HG02840 (cell line): ENCODE measurements around the gene YY1AP1.
"Not testable (repeated sequence)": the region's sequence is repeated elsewhere in the genome, so short reads cannot be mapped to it uniquely, and the experiment has no call there.

Experiments used
- ATAC-seq: cut with Tn5 transposase; IDR thresholded peaks from one replicate; pipeline ENCODE4 v1.9.1; 2021; ENCODE audit warnings: mild to moderate bottlenecking, moderate library complexity, moderate number of reproducible peaks; ENCODE audit not compliant: unreplicated experiment, low FRiP score

Gene YY1AP1

DNA sequence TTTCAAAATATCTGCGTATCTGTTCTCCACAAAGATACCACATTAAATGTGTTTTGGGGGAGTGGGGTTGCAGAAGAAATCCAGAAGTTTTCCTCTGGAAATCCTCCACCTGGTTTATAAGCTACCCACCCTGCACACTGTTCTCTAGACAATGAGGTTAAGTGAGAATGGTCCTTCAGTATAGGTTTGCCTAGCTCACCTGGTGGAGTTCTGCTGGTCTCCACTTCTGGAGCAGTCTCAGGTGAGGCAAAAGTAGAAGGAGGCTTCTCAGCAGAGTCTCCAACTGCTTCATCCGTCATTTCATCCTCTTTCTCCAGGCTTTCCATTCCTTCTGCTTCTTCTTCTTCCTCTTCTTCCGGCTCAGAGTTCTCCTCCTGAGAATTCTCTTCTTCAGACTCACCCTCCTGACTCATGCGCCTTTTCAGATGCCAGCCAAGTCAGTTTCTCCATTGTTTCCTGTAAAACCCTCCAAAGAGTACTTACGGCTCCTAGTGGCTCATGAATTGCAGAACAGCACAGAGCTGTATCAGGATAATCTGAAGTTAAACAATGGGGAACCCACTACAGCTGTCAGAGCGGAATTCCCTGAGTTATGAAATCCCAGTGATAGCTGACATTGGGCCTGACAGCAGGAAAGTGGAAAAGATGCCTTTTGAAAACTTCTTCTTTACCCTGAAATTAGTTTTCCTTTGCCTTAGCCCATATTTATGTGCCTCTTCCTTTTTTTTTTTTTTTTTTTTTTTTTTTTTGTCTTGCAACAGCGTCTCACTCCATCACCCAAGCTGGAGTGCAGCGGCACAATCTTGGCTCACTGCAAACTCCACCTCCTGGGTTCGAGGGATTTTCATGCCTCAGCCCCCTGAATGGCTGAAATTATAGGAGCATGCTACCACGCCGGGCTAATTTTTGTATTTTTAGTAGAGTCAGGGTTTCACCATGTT lies 40.1 kb downstream of the YY1AP1 start:
- ATAC-seq = no peak

DNA sequence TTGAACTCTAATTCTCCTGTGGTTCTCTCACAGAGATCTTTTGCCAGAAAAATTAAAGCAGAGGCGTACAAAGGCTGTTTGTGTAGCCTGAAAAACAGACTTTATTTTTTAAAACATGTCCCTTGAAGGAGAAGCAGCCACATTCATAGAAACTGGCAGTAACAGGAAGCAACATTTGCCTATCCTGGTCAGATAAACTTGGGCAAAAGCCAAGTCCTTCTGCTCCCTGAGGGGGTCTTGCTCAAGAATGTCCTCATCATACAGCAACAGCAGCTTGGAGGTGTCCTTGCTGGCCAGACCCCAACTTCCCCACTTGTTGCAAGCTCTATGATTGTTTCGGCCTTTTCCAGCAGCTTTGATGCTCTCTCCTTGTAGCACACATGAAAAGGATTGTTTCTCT lies 42.3 kb downstream of the YY1AP1 start:
- ATAC-seq = no peak

DNA sequence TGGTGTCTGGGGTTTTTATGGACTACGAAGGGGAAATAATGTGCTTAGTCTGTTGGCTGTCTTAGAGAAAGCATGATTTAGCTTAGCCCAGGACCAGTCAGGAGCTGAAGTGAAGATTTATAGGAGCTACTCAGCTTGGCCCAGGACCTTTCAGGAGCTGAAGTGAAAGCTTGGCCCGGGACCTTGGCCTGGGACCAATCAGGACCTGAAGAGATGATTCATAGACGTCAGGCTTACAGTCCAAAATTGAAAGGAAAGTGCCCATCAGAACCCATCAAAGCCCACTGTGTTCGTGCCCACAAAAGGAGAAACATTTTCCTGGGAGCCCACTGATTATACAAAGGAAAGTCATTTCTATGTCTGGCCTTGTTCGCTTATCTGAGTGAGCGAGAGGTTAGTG lies 42.9 kb downstream of the YY1AP1 start:
- no peak for ATAC-seq

DNA sequence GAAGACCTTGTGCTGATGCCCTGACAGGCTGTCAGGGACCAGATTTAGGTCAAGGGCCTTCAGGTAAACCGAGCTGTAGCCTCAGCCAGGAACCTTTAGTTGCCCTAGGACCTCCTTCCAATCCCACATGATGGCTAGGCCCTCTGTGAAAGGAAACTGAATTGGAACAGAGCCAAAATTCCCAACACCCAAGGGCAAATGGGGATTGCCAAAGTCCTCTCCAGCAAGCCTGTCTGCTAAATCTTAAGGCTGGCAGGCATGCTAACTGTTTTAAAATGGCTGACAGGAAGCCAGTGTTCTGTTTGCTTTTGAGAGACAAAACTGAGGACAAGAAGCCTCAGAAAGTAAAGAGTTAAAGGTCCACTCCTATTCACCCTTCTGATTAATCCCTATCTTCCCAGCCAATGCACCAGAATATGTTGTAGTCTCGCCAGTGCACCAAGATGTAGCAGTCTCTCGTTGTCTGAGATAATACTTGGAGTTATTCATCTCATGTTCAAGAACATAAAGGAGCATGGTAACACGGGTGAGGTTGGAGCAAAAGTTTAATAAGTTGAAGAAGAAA lies 43.5 kb downstream of the YY1AP1 start:
- ATAC-seq = no peak

DNA sequence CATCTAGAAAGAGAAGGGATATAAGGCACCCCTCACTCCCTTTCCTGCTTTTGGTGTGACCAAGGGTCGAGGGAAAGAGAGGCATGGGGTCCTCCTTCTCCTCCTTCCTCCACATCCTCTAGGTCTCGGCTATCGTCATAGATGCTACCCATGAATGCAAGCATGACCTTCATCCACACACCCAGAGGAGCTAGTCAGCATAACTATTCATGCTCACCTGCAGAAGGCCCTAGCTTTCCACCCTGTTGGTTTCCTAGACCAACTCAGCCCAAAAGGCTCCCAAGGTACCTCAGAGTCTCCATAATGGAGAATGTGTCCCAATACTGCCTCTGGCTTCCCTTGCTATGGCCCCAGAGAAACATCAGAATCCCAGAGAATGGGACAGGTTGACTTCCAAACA lies 45.3 kb downstream of the YY1AP1 start:
- no peak for ATAC-seq

DNA sequence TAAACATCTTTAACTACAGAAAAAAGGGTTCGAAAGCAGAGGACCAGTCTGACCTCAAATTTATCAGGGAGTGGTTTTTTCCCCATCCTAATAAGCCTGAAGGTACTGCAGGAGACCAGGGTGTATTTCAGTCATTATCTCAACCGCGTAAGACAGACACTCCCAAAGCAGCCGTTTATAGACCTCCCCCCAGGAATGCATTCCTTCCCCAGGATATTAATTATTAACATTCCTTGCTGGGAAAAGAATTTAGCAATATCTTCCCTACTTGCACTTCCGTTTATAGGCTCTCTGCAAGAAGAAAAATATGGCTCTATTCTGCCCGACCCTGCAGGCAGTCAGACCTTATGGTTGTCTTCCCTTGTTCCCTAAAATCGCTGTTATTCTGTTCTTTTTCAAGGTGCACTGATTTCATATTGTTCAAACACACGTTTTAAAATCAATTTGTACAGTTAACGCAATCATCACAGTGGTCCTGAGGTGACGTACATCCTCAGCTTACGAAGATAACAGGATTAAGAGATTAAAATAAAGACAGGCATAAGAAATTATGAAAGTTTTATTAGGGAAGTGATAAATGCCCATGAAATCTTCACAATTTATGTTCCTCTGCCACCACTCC lies 45.9 kb downstream of the YY1AP1 start:
- ATAC-seq = not testable (repeated sequence)

DNA sequence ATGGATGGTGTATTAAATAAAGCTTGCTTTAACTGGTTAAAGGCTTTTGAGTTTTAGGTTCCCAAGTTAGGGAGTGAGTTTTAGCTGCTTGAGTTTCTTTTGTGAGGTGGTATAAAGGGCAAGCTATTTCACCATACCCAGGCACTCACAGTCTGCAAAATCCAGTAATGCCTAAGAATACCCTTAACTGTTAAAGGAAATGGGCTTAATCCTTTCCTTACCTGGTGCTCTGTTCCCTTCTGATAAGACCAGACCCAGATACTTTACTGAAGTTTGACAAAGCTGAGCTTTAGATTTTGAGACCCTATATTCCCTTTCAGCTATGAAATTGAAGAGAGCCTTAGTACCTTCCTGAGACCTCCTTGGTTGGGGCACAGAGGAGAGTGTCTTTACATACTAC lies 48.2 kb downstream of the YY1AP1 start:
- ATAC-seq = no peak

DNA sequence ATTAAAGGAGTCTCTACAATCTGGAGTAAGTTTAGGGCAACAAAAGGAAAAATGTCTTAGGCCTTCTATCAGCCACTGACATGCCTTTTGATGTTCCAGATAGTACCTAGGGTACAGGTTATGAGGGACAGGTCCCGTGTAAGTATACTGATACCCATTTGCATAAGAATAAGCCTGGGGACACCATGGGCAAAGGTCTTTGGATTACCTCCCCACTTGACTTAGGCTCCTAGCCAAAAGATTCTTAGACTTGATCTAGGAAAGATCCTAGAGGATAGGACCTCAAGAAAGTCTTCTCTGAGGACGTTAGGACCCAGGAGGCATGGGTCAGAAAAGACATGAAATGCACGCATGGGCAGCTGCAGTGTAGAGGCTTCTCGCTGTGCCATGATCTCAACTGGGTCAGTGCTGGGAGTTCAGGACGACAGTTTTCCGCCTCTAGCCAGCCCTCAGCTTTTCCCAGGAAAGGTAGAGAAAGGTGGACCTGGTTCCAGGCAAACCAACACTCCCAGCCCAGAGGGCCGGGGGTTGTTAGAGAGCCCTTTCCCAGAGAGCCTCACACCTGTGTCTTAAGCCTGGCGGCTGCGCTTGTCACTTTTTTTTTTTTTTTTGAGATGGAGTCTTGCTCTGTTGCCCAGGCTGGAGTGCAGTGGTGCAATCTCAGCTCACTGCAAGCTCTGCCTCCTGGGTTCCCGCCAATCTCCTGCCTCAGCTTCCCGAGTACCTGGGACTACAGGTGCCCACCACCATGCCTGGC lies 52.0 kb downstream of the YY1AP1 start:
- no peak for ATAC-seq

DNA sequence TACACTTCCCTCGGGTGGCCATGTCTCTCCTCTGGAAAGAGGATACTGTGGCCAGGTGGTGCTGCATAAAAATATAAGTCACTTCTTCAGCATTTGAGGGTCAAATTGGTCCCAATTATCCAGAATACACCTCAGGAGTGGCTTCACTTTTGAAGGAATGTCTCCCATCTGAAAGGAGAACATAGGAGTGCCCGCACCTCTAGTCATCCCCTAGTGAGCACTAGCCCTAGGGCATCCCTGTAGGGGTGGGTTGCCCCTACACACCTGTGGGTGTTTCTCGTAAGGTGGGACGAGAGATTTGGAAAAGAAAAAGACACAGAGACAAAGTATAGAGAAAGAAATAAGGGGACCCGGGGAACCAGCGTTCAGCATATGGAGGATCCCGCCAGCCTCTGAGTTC lies 62.1 kb downstream of the YY1AP1 start:
- ATAC-seq = not testable (repeated sequence)

DNA sequence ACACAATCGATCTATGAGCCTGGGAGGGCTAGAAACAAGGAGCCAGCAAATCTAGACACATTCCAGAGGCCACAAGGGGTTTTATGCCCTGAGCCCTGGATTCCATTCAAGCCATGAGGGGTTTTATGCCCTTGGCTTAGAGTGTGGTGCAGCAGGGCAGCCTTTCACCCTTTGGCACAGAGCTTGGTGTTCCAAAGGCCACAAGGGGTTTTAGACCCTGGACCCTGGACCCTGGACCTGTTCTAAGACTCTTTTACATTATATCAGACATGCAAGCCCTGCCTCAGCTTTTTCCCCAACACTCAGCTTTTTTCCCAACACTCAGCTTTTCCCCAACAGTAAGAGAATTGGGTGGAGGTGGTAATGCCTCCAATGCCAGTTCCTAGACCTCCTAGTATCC lies 65.2 kb downstream of the YY1AP1 start:
- no peak for ATAC-seq

DNA sequence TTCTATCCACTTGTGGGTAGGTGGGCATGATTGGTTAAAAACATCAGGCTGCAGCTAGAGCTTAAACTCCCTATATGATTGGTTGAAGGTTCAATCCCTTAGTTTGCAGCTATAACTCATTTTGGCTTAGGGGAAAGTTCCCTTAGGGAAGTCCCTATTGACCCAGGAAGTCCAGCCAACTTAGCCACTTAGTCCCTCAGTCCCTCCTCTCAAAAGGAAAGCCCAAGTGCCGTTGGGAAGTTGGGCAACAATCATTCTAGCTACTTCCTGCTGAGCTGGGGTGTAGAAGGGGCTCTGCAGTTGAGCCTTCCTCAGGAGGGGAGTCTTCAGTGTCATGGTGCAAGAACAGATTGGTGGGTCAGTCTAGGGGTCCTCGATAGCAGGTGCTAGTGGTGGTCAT lies 66.4 kb downstream of the YY1AP1 start:
- no peak for ATAC-seq

DNA sequence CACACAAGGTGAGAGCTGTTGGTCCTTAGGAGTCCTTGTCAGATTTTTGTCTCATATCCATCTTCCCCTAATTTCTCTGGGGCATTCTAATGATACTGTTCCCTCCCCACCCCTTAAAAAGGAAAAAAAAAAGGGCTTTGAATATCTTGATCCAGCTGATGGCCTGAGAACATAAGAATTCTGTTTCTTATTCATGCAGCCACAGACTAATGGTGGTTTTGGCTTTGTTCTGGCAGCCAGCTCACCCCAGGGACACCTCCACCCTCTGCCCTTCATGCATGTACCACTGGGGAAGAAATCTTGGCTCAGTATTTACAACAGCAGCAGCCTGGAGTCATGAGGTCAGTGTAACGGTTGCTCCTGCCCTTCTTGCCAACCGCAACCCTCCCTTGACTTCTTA lies 75.3 kb downstream of the YY1AP1 start:
- not testable (repeated sequence) for ATAC-seq

DNA sequence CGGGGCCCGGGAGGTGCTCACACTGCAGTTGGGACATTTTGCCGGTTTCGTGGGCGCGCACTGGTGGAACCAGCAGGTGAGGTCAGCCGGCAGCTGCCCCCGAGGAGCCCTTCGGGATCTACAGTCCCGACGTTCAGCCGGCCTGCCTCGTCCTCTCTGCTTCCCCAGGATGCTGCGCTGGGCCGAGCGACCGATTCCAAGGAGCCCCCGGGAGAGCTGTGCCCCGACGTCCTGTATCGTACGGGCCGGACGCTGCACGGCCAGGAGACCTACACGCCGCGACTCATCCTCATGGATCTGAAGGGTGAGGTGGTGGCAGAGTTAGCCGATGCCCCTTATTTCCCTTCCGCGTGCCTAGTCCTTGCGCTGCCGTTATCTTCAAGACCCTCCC lies 78.3 kb downstream of the YY1AP1 start:
- ATAC-seq = not testable (repeated sequence)

DNA sequence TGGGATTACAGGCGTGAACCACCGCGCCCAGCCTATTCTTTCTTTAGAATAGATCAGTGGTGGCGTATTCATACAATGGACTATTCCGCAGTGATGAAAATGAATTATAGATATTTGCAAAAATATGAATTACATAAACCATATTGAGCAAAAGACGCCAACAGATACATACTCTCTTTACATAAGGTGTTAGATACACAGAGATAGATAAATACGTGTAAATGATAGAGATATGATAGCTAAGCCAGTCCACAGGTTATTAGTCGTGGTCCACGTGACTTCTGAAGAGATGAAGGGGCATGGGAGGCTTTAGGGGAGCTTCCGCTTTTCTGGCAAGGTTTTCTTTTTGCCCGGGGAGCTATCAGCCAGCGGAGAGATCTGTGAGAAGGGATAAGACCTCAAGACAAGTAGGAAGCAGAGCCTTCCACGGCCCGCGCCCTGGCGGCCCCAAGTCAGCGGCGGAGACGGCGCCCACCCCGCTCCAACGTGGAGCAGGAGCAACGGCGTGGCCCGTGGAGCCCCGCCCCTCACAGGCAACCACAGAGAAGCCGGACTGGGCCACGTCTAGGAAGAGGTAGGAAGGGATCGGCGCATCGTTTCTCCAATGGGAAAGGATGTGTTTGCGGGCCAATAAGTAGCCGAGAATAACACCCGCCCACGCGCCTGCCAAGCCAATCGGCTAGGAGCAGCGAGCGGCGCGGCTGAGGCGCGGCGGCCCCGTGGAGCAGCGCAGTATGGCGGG lies 78.9 kb downstream of the YY1AP1 start, which contains the start of gene MSTO1:
MSTO1 (plus strand) TSS at position 704 of the 742 bp plus-strand sequence; CDS start at position 735, 31 bp downstream.
- ATAC-seq = peak; percentile 88
